Measurements from ENCODE around the gene ITPKA.
A peak's percentile ranks its signal among the peaks of the same experiment; 100 is the strongest.

The ITPKA gene

GRCh38 chr15:41490355-41490754 is 3.3 kb upstream of the ITPKA start:
- no peak for DNase-seq

GRCh38 chr15:41491889-41492288 is 1.8 kb upstream of the ITPKA start:
- no peak for DNase-seq

GRCh38 chr15:41492597-41493204 is 973 bp upstream of the ITPKA start:
- no peak for DNase-seq

GRCh38 chr15:41493902-41494189 is 172 bp downstream of the ITPKA start:
- no peak for DNase-seq

- peak in 6 of 56 donors; percentile 7 to 25 (median 24) for DNase-seq
Observed at GRCh38 chr15:41494190-41494921, 682 bp downstream of the ITPKA start.

- no peak for DNase-seq
Observed at GRCh38 chr15:41494922-41495735, 1.5 kb downstream of the ITPKA start.

GRCh38 chr15:41495736-41496599 is 2.3 kb downstream of the ITPKA start:
- no peak for DNase-seq

- no peak for DNase-seq
Observed at GRCh38 chr15:41498657-41499056, 5.0 kb downstream of the ITPKA start.

- peak in 13 of 56 donors; percentile 6 to 55 (median 28) for DNase-seq
Observed at GRCh38 chr15:41499109-41499851, 5.6 kb downstream of the ITPKA start.

- no peak for DNase-seq
Observed at GRCh38 chr15:41501191-41501917, 7.7 kb downstream of the ITPKA start.

GRCh38 chr15:41501931-41502794 is 8.5 kb downstream of the ITPKA start:
- no peak for DNase-seq

GRCh38 chr15:41502795-41503668 is 9.4 kb downstream of the ITPKA start:
- DNase-seq, result no peak

GRCh38 chr15:41503669-41504010 is 10.0 kb downstream of the ITPKA start:
- peak in 6 of 56 donors; percentile 12 to 39 (median 20) for DNase-seq

GRCh38 chr15:41504751-41505492 is 11.2 kb downstream of the ITPKA start:
- DNase-seq, result no peak

- no peak for DNase-seq
Observed at GRCh38 chr15:41505776-41506175, 12.1 kb downstream of the ITPKA start.

- no peak for DNase-seq
Observed at GRCh38 chr15:41506796-41507341, 13.2 kb downstream of the ITPKA start.

- DNase-seq, result peak in 3 of 56 donors; percentile 6 to 9 (median 8)
Observed at GRCh38 chr15:41507820-41508290, 14.2 kb downstream of the ITPKA start.

Data from amygdala (tissue), 56 donors.